BLaER1 (cell line): ENCODE results near the gene CAMK1G.

Experiments used
- H3K27ac ChIP-seq: shearing (Covaris generic); formaldehyde crosslinking; 2 replicates; pipeline ENCODE4 v1.8.1; 2022
- H3K27me3 ChIP-seq: shearing (Covaris generic); formaldehyde crosslinking; 2 replicates; pipeline ENCODE4 v1.8.1; 2022
- H3K36me3 ChIP-seq: shearing (Covaris generic); formaldehyde crosslinking; 2 replicates; pipeline ENCODE4 v1.8.1; 2022
- H3K4me1 ChIP-seq: shearing (Covaris generic); formaldehyde crosslinking; 2 replicates; pipeline ENCODE4 v1.8.1; 2022
- H3K4me2 ChIP-seq: shearing (Covaris generic); formaldehyde crosslinking; 2 replicates; pipeline ENCODE4 v1.8.1; 2022
- H3K4me3 ChIP-seq: shearing (Covaris generic); formaldehyde crosslinking; 2 replicates; pipeline ENCODE4 v1.8.1; 2022
- H3K9ac ChIP-seq: shearing (Covaris generic); formaldehyde crosslinking; 2 replicates; pipeline ENCODE4 v1.8.1; 2022
- H3K9me3 ChIP-seq: shearing (Covaris generic); formaldehyde crosslinking; 2 replicates; pipeline ENCODE4 v1.8.1; 2022
- H4K20me1 ChIP-seq: shearing (Covaris generic); formaldehyde crosslinking; 2 replicates; pipeline ENCODE4 v1.8.1; 2022
- Cebpa-rat ChIP-seq: shearing (Covaris generic); IDR thresholded peaks from 2 replicates; pipeline ENCODE4 v1.8.1; 2022

CAMK1G gene

GRCh38 chr1:209595599-209596285 is 12.2 kb downstream of the CAMK1G start:
- Histone ChIP-seq H3K4me3 (no peak overlapping the region), H3K27ac (no peak overlapping the region), H3K9me3 (no peaks in the 10 kb centered on the region), H3K36me3 (no peaks in the 10 kb centered on the region), H3K4me1 (no peaks in the 10 kb centered on the region), H3K4me2 (no peak overlapping the region), H4K20me1 (no peaks in the 10 kb centered on the region), H3K27me3 (no peaks in the 10 kb centered on the region), H3K9ac (no peak overlapping the region)
- no peak for TF ChIP-seq Cebpa-rat

DNA sequence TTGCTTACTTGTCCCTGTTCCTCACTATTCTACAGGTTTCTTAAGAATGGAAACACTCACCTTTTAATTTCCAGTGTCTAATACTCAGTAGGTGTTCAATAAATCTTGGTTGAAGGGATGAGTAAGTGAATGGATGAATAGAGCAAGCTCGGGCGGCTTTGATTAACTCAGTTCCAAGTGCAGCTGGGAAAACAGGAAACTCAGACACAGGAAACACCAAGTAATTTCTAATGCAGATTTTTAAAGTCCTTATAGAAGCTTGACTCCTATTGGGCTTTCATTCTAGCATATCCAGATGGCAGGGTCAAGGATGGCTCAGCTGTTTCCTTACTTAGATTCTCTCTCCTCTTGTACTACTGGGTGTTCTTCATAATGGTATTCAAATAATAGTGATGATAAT is 14.0 kb downstream of the CAMK1G start:
- H3K9me3 ChIP-seq = no peaks in the 10 kb centered on the region
- TF ChIP-seq Cebpa-rat = no peak
- no peaks in the 10 kb centered on the region for H4K20me1 ChIP-seq
- H3K4me2 ChIP-seq = no peak overlapping the region
- no peak overlapping the region for H3K4me3 ChIP-seq
- H3K27ac ChIP-seq = no peak overlapping the region
- no peak overlapping the region for H3K9ac ChIP-seq
- no peaks in the 10 kb centered on the region for H3K36me3 ChIP-seq
- H3K4me1 ChIP-seq = no peaks in the 10 kb centered on the region
- H3K27me3 ChIP-seq = no peaks in the 10 kb centered on the region

DNA sequence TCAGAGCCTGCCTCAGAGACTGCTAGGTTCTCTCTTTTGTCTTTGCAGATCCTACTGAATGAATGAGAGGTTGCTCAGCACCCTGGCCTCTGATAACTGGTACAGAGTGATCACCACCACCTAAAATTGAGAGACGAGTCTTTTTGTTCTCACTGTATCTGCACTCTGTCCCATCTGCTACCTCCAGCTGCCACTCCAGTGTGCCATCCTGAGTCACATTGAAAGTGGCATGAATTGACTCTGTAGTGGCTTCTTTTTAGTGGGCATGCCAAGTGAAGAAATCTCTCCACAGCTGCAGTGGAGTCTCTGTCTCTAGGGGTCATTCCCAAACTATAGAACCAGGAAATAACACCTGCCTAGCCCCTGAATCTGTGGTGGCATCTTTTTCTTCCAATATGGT is 14.7 kb downstream of the CAMK1G start:
- Histone ChIP-seq H3K4me3 (no peak overlapping the region), H3K9me3 (no peaks in the 10 kb centered on the region), H3K36me3 (no peaks in the 10 kb centered on the region), H3K4me2 (no peak overlapping the region), H4K20me1 (no peaks in the 10 kb centered on the region), H3K9ac (no peak overlapping the region), H3K27me3 (no peaks in the 10 kb centered on the region), H3K27ac (no peak overlapping the region), H3K4me1 (no peaks in the 10 kb centered on the region)
- no peak for TF ChIP-seq Cebpa-rat

GRCh38 chr1:209600541-209600940 is 17.0 kb downstream of the CAMK1G start:
- Histone ChIP-seq H3K4me3 (no peak overlapping the region), H3K27ac (no peak overlapping the region), H3K4me1 (no peaks in the 10 kb centered on the region), H3K9ac (no peak overlapping the region), H4K20me1 (no peaks in the 10 kb centered on the region), H3K9me3 (no peaks in the 10 kb centered on the region), H3K36me3 (no peaks in the 10 kb centered on the region), H3K27me3 (no peaks in the 10 kb centered on the region), H3K4me2 (no peak overlapping the region)
- TF ChIP-seq Cebpa-rat = no peak

- Histone ChIP-seq H3K9me3 (no peaks in the 10 kb centered on the region), H3K4me2 (no peak overlapping the region), H4K20me1 (no peaks in the 10 kb centered on the region), H3K36me3 (no peaks in the 10 kb centered on the region), H3K4me1 (no peaks in the 10 kb centered on the region), H3K4me3 (no peak overlapping the region), H3K9ac (no peak overlapping the region), H3K27me3 (no peaks in the 10 kb centered on the region), H3K27ac (no peak overlapping the region)
- TF ChIP-seq Cebpa-rat = no peak
These were observed 18.5 kb downstream of the CAMK1G start for GRCh38 chr1:209601809-209602657.

DNA sequence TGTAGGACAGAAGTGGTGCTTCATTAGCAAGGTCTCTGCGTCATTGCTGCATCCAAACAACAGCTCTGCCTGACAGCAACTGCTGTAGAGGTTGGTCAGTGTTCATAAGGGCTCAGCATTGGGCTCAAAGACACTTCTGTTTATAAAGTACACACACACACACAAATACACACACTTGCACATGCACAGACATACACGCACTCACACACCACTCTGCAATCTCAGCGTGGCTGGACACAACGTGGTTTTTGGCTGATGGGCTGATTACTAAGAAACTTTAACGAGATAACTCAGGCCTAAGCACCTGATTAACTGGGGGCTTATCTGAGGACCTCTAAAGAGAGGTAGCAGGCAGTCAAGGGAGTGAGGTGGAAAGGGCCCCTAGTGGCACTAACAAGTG is 20.4 kb downstream of the CAMK1G start:
- no peaks in the 10 kb centered on the region for H3K4me1 ChIP-seq
- no peak for TF ChIP-seq Cebpa-rat
- no peak overlapping the region for H3K9ac ChIP-seq
- H3K27ac ChIP-seq = no peak overlapping the region
- no peak overlapping the region for H3K4me3 ChIP-seq
- H3K9me3 ChIP-seq = no peaks in the 10 kb centered on the region
- H3K4me2 ChIP-seq = no peak overlapping the region
- no peaks in the 10 kb centered on the region for H3K36me3 ChIP-seq
- no peaks in the 10 kb centered on the region for H4K20me1 ChIP-seq
- no peaks in the 10 kb centered on the region for H3K27me3 ChIP-seq

- Histone ChIP-seq H3K27ac (no peak overlapping the region), H4K20me1 (no peaks in the 10 kb centered on the region), H3K4me2 (no peak overlapping the region), H3K4me1 (peaks cover 9% of the 10 kb centered on the region), H3K36me3 (no peaks in the 10 kb centered on the region), H3K9ac (no peak overlapping the region), H3K27me3 (no peaks in the 10 kb centered on the region), H3K9me3 (no peaks in the 10 kb centered on the region), H3K4me3 (no peak overlapping the region)
- no peak for TF ChIP-seq Cebpa-rat
These were observed 23.7 kb downstream of the CAMK1G start for GRCh38 chr1:209607102-209607794.

GRCh38 chr1:209607795-209608178 is 24.3 kb downstream of the CAMK1G start:
- TF ChIP-seq Cebpa-rat = no peak
- Histone ChIP-seq H4K20me1 (no peaks in the 10 kb centered on the region), H3K4me3 (no peak overlapping the region), H3K27ac (no peak overlapping the region), H3K27me3 (no peaks in the 10 kb centered on the region), H3K4me1 (peaks cover 9% of the 10 kb centered on the region), H3K9ac (no peak overlapping the region), H3K9me3 (no peaks in the 10 kb centered on the region), H3K4me2 (no peak overlapping the region), H3K36me3 (no peaks in the 10 kb centered on the region)

DNA sequence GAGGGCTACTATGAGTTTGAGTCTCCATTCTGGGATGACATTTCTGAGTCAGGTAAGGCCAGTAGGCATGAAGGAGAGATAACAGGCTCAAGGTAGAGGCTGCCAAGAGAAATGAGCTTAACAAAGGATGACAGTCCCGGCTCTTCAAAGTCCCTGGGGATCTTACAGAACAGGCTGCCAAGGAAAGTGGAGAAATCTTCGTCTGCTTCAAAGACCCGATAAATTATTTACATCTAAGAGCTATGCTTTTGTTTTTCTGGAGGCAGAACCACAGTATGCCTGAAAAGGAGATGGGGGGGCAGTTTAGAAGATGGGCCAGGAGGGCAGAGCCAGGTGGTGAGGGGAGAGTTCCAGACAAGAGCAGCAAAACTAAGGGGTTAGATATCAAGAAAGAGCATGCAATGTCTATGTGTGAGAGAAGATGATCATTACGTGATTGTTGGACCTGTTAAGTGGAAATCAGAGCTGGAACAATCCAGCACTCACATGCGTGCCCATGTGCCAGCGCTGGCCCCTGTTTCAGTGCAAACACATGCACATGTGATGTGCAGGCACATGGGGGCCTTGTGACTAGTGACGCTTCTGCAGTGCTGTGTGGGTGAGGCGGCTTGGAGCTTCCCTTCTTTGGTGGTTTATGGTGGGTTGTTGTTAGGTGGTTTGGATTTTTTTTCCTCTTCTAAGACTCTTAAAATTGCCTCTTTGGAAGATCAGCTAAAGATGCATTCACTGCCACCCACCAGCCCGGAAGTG is 25.7 kb downstream of the CAMK1G start:
- Histone ChIP-seq H4K20me1 (no peaks in the 10 kb centered on the region), H3K36me3 (no peaks in the 10 kb centered on the region), H3K4me1 (peaks cover 9% of the 10 kb centered on the region), H3K4me2 (no peak overlapping the region), H3K27ac (no peak overlapping the region), H3K4me3 (no peak overlapping the region), H3K9ac (no peak overlapping the region), H3K27me3 (no peaks in the 10 kb centered on the region), H3K9me3 (no peaks in the 10 kb centered on the region)
- no peak for TF ChIP-seq Cebpa-rat
